HepG2 (cell line): ENCODE results near the gene STK32C. TPM values are rescaled to one million over a fixed set of nuclear protein-coding genes. Genes with fewer than 3 reads are reported as not detected.
A peak's percentile ranks its signal among the peaks of the same experiment; 100 is the strongest.

ENCODE experiments used
- DMAP1 ChIP-seq: IDR thresholded peaks from 2 replicates; pipeline ENCODE4 v1.6.1; 2016
- DR1 ChIP-seq: sonication (generic); formaldehyde crosslinking; IDR thresholded peaks from 2 replicates; pipeline ENCODE4 v1.8.0; 2021; ENCODE audit warnings: mild to moderate bottlenecking, missing genetic modification reagents, inconsistent platforms
- E2F1 ChIP-seq: sonication (generic); formaldehyde crosslinking; IDR thresholded peaks from 2 replicates; pipeline ENCODE4 v1.5.0; 2020; ENCODE audit warnings: missing genetic modification reagents
- HES4 ChIP-seq: sonication (generic); formaldehyde crosslinking; IDR thresholded peaks from 2 replicates; pipeline ENCODE4 v1.9.0; 2021; ENCODE audit warnings: mild to moderate bottlenecking, missing genetic modification reagents, borderline replicate concordance
- HHEX ChIP-seq: IDR thresholded peaks from 2 replicates; pipeline ENCODE4 v1.6.1; 2016; ENCODE audit warnings: control low read depth
- MAX ChIP-seq: IDR thresholded peaks from 2 replicates; pipeline ENCODE4 v1.6.1; 2012; ENCODE audit warnings: inconsistent platforms
- MTA1 ChIP-seq: sonication (generic); formaldehyde crosslinking; IDR thresholded peaks from 2 replicates; pipeline ENCODE4 v1.4.0; 2020; ENCODE audit warnings: missing genetic modification reagents, mild to moderate bottlenecking, borderline replicate concordance
- MYNN ChIP-seq: sonication (generic); formaldehyde crosslinking; IDR thresholded peaks from 2 replicates; pipeline ENCODE4 v1.4.0; 2020; ENCODE audit warnings: mild to moderate bottlenecking, low read depth, missing genetic modification reagents
- NFKB2 ChIP-seq: sonication (generic); formaldehyde crosslinking; IDR thresholded peaks from 2 replicates; pipeline ENCODE4 v1.4.0; 2020; ENCODE audit warnings: missing genetic modification reagents, borderline replicate concordance
- PLRG1 ChIP-seq: fragments of 450-650 bp; conservative IDR thresholded peaks from 2 replicates; pipeline ENCODE4 v1.6.1; 2016
- POLR2G ChIP-seq: fragments of 200-400 bp; formaldehyde crosslinking; IDR thresholded peaks from 2 replicates; pipeline ENCODE4 v1.6.1; 2018; ENCODE audit warnings: mild to moderate bottlenecking, low read depth, low read length, moderate library complexity
- PRDM10 ChIP-seq: sonication (generic); formaldehyde crosslinking; IDR thresholded peaks from 2 replicates; pipeline ENCODE4 v1.4.0; 2020; ENCODE audit warnings: low read depth, missing genetic modification reagents
- RBM39 ChIP-seq: fragments of 200-400 bp; formaldehyde crosslinking; IDR thresholded peaks from one replicate; pipeline ENCODE4 v1.6.1; 2018; ENCODE audit warnings: antibody characterized with exemption, mild to moderate bottlenecking, low read depth, low read length; ENCODE audit not compliant: poor library complexity, severe bottlenecking
- SP2 ChIP-seq: sonication (generic); formaldehyde crosslinking; IDR thresholded peaks from 2 replicates; pipeline ENCODE4 v1.5.1; 2020; ENCODE audit warnings: mild to moderate bottlenecking, missing genetic modification reagents
- ZFY ChIP-seq: sonication (generic); formaldehyde crosslinking; IDR thresholded peaks from 2 replicates; pipeline ENCODE4 v1.4.0; 2020; ENCODE audit warnings: missing genetic modification reagents
- ZNF503 ChIP-seq: sonication (generic); formaldehyde crosslinking; IDR thresholded peaks from 2 replicates; pipeline ENCODE4 v1.4.0; 2020; ENCODE audit warnings: missing genetic modification reagents
- ZNF687 ChIP-seq: sonication (generic); formaldehyde crosslinking; IDR thresholded peaks from 2 replicates; pipeline ENCODE4 v1.5.1; 2020; ENCODE audit warnings: mild to moderate bottlenecking, missing genetic modification reagents, moderate library complexity
- ZNF713 ChIP-seq: sonication (generic); formaldehyde crosslinking; IDR thresholded peaks from 2 replicates; pipeline ENCODE4 v1.4.0; 2020; ENCODE audit warnings: mild to moderate bottlenecking, missing genetic modification reagents
- polyA plus RNA-seq, 8 experiments: library from polyadenylated mRNA; depleted of rRNA in 3 of 8; stranded (reverse) in 7 of 8; unstranded in 1 of 8; fragments of >200 nt; fragmentation: Illumina TruSeq in 4 of 8; extraction: Trizol in 4 of 8; gene quantifications; 2 replicates each; pipeline versions ENCODE4 v1.2.1 to v1.2.3, GENCODE V29; 2011 to 2016; ENCODE audit warnings: low read depth in 4 of 8, missing spikeins in 1 of 8, mixed read lengths in 1 of 8; ENCODE audit not compliant: insufficient read depth in 1 of 8
- total RNA-seq, 5 experiments: library from RNA; depleted of rRNA; stranded (reverse); fragments of >200 nt; fragmentation: Illumina TruSeq; extraction: Trizol; gene quantifications; 2 replicates each; pipeline ENCODE4 v1.2.3, GENCODE V29; 2016; ENCODE audit warnings: low read depth in 1 of 5

Gene STK32C
- total and polyA plus RNA-seq, 2 of the 13 experiments (the other 11 are each of a cell fraction or from before 2014, with no cell fraction given): 10.9 to 19.4 TPM

GRCh38 chr10:132308587-132309470, 1.1 kb upstream of the STK32C start (continued):
- TF ChIP-seq PRDM10 (CRISPR knock-in tag): no peak
- no peak for TF ChIP-seq MYNN
- no peak for TF ChIP-seq ZNF713
- TF ChIP-seq PLRG1: no peak
- peak; percentile 75 for TF ChIP-seq ZNF687 (CRISPR knock-in tag)
- no peak for TF ChIP-seq RBM39
- peak; percentile 27; the same call in 1 of the 2 replicates for TF ChIP-seq NFKB2 (CRISPR knock-in tag)
- no peak for TF ChIP-seq SP2 (CRISPR knock-in tag)
- TF ChIP-seq MTA1: peak; percentile 41; the same call in 1 of the 2 replicates
- TF ChIP-seq DMAP1 (CRISPR knock-in tag): no peak
- TF ChIP-seq ZNF503 (CRISPR knock-in tag): no peak
- no peak for TF ChIP-seq DR1
- TF ChIP-seq MAX: peak; percentile 65
- TF ChIP-seq ZFY (CRISPR knock-in tag): no peak
- TF ChIP-seq HHEX (CRISPR knock-in tag): no peak
- no peak; the same call in 1 of the 2 replicates for TF ChIP-seq POLR2G
- TF ChIP-seq HES4 (CRISPR knock-in tag): peak; percentile 40; the same call in 1 of the 2 replicates
- TF ChIP-seq E2F1 (CRISPR knock-in tag): no peak
